ENCODE results near the gene CNTLN. TPM values are rescaled to one million over a fixed set of nuclear protein-coding genes. Genes with fewer than 3 reads are reported as not detected.
A peak's percentile ranks its signal among the peaks of the same experiment; 100 is the strongest.
"Not testable (repeated sequence)": the region's sequence is repeated elsewhere in the genome, so short reads cannot be mapped to it uniquely, and the experiment has no call there.

CNTLN gene
- total and polyA plus RNA-seq, 2 donors (not counting 1 experiment from before 2014, with no cell fraction given): 9.1 to 13.0 TPM

DNA sequence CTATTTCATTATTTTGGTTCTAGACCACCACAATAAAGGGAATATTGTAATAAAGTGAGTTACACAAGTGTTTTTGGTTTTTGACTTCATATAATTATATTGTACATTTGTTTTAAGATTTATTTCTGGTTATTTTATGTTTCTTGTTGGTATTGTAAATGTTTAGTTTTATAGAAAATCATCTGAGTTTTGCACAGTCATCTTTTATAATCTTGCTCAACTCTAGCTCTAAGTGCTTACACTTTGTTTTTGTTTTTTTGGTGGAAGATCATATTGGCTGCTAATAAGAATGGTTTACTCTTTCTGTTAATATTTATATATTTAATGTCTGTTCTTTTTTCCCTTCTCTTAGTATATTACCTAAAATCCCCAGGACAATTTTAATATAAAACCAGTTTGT is 135.0 kb downstream of the CNTLN start:
- Histone ChIP-seq H3K4me1 (ENCODE audit: control insufficient read depth, extremely low read depth, insufficient read depth, low read length) (no peaks in the 10 kb centered on the region), H3K27me3 (ENCODE audit: control insufficient read depth, insufficient read depth, low read length) (no peaks in the 10 kb centered on the region), H3K9ac (ENCODE audit: insufficient read depth, low read length) (no peak overlapping the region), H2AFZ (ENCODE audit: low read length) (no peak overlapping the region), H3K36me3 (ENCODE audit: control insufficient read depth, insufficient read depth, low read length) (no peaks in the 10 kb centered on the region), H3K79me2 (ENCODE audit: control insufficient read depth, insufficient read depth, low read length) (no peaks in the 10 kb centered on the region), H3K9me3 (ENCODE audit: control insufficient read depth, insufficient read depth, low read depth, low read length) (no peaks in the 10 kb centered on the region), H3K4me3 (replicated peaks in 1 of 4; ENCODE audit: control extremely low read depth in 1 of 4, insufficient read depth in 1 of 4, low read depth in 3 of 4, low read length in 4 of 4) (no peak overlapping the region), H3K4me2 (ENCODE audit: extremely low read depth, insufficient read depth, low read length) (no peak overlapping the region), H4K20me1 (ENCODE audit: control insufficient read depth, extremely low read depth, insufficient read depth, low read length) (no peaks in the 10 kb centered on the region), H3K27ac (ENCODE audit: insufficient read depth, low read length) (no peak overlapping the region)
- peak in 1 of 2 donors; percentile 15 for DNase-seq (ENCODE audit: low read depth in 2 of 2)
- no peak for TF ChIP-seq EZH2 (IDR thresholded peaks at IDR 0.05; ENCODE audit: low read length, missing control alignments)
- TF ChIP-seq, protein P1, sequence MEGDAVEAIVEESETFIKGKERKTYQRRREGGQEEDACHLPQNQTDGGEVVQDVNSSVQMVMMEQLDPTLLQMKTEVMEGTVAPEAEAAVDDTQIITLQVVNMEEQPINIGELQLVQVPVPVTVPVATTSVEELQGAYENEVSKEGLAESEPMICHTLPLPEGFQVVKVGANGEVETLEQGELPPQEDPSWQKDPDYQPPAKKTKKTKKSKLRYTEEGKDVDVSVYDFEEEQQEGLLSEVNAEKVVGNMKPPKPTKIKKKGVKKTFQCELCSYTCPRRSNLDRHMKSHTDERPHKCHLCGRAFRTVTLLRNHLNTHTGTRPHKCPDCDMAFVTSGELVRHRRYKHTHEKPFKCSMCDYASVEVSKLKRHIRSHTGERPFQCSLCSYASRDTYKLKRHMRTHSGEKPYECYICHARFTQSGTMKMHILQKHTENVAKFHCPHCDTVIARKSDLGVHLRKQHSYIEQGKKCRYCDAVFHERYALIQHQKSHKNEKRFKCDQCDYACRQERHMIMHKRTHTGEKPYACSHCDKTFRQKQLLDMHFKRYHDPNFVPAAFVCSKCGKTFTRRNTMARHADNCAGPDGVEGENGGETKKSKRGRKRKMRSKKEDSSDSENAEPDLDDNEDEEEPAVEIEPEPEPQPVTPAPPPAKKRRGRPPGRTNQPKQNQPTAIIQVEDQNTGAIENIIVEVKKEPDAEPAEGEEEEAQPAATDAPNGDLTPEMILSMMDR (conservative IDR thresholded peaks at IDR 0.05 in 1 of 2, IDR thresholded peaks at IDR 0.05 in 1 of 2; ENCODE audit: low read depth in 1 of 2, low read length in 2 of 2): no peak

- Histone ChIP-seq H3K9ac (ENCODE audit: insufficient read depth, low read length) (no peak overlapping the region), H3K4me3 (replicated peaks in 1 of 4; ENCODE audit: control extremely low read depth in 1 of 4, insufficient read depth in 1 of 4, low read depth in 3 of 4, low read length in 4 of 4) (no peak overlapping the region), H2AFZ (ENCODE audit: low read length) (no peak overlapping the region), H3K4me1 (ENCODE audit: control insufficient read depth, extremely low read depth, insufficient read depth, low read length) (no peaks in the 10 kb centered on the region), H3K4me2 (ENCODE audit: extremely low read depth, insufficient read depth, low read length) (no peak overlapping the region), H3K9me3 (ENCODE audit: control insufficient read depth, insufficient read depth, low read depth, low read length) (no peaks in the 10 kb centered on the region), H3K36me3 (ENCODE audit: control insufficient read depth, insufficient read depth, low read length) (no peaks in the 10 kb centered on the region), H3K79me2 (ENCODE audit: control insufficient read depth, insufficient read depth, low read length) (no peaks in the 10 kb centered on the region), H3K27me3 (ENCODE audit: control insufficient read depth, insufficient read depth, low read length) (no peaks in the 10 kb centered on the region), H4K20me1 (ENCODE audit: control insufficient read depth, extremely low read depth, insufficient read depth, low read length) (no peaks in the 10 kb centered on the region), H3K27ac (ENCODE audit: insufficient read depth, low read length) (no peak overlapping the region)
- peak in 1 of 2 donors; percentile 14 for DNase-seq (ENCODE audit: low read depth in 2 of 2)
- no peak for TF ChIP-seq EZH2 (IDR thresholded peaks at IDR 0.05; ENCODE audit: low read length, missing control alignments)
- TF ChIP-seq, protein P1 (conservative IDR thresholded peaks at IDR 0.05 in 1 of 2, IDR thresholded peaks at IDR 0.05 in 1 of 2; ENCODE audit: low read depth in 1 of 2, low read length in 2 of 2): no peak
These were observed 137.7 kb downstream of the CNTLN start for GRCh38 chr9:17272536-17272935.

- H3K9me3 ChIP-seq (ENCODE audit: control insufficient read depth, insufficient read depth, low read depth, low read length): no peaks in the 10 kb centered on the region
- no peaks in the 10 kb centered on the region for H3K27me3 ChIP-seq (ENCODE audit: control insufficient read depth, insufficient read depth, low read length)
- H2AFZ ChIP-seq (ENCODE audit: low read length): no peak overlapping the region
- no peaks in the 10 kb centered on the region for H3K79me2 ChIP-seq (ENCODE audit: control insufficient read depth, insufficient read depth, low read length)
- TF ChIP-seq, protein P1 (conservative IDR thresholded peaks at IDR 0.05 in 1 of 2, IDR thresholded peaks at IDR 0.05 in 1 of 2; ENCODE audit: low read depth in 1 of 2, low read length in 2 of 2): no peak
- TF ChIP-seq EZH2 (IDR thresholded peaks at IDR 0.05; ENCODE audit: low read length, missing control alignments): no peak
- no peak overlapping the region for H3K4me2 ChIP-seq (ENCODE audit: extremely low read depth, insufficient read depth, low read length)
- no peak overlapping the region for H3K4me3 ChIP-seq (replicated peaks in 1 of 4; ENCODE audit: control extremely low read depth in 1 of 4, insufficient read depth in 1 of 4, low read depth in 3 of 4, low read length in 4 of 4)
- no peaks in the 10 kb centered on the region for H3K4me1 ChIP-seq (ENCODE audit: control insufficient read depth, extremely low read depth, insufficient read depth, low read length)
- no peaks in the 10 kb centered on the region for H4K20me1 ChIP-seq (ENCODE audit: control insufficient read depth, extremely low read depth, insufficient read depth, low read length)
- peak; percentile 25 to 54 for DNase-seq (ENCODE audit: low read depth in 2 of 2)
- no peaks in the 10 kb centered on the region for H3K36me3 ChIP-seq (ENCODE audit: control insufficient read depth, insufficient read depth, low read length)
- no peak overlapping the region for H3K9ac ChIP-seq (ENCODE audit: insufficient read depth, low read length)
- no peak overlapping the region for H3K27ac ChIP-seq (ENCODE audit: insufficient read depth, low read length)
These were observed 145.6 kb downstream of the CNTLN start for GRCh38 chr9:17280350-17281012.

- not testable (repeated sequence) for H3K79me2 ChIP-seq (ENCODE audit: control insufficient read depth, insufficient read depth, low read length); H3K27me3 ChIP-seq (ENCODE audit: control insufficient read depth, insufficient read depth, low read length); H4K20me1 ChIP-seq (ENCODE audit: control insufficient read depth, extremely low read depth, insufficient read depth, low read length); DNase-seq (ENCODE audit: low read depth in 2 of 2); H3K4me2 ChIP-seq (ENCODE audit: extremely low read depth, insufficient read depth, low read length); H3K9me3 ChIP-seq (ENCODE audit: control insufficient read depth, insufficient read depth, low read depth, low read length); H3K36me3 ChIP-seq (ENCODE audit: control insufficient read depth, insufficient read depth, low read length); H2AFZ ChIP-seq (ENCODE audit: low read length); H3K27ac ChIP-seq (ENCODE audit: insufficient read depth, low read length); H3K4me3 ChIP-seq (replicated peaks in 1 of 4; ENCODE audit: control extremely low read depth in 1 of 4, insufficient read depth in 1 of 4, low read depth in 3 of 4, low read length in 4 of 4); H3K9ac ChIP-seq (ENCODE audit: insufficient read depth, low read length); H3K4me1 ChIP-seq (ENCODE audit: control insufficient read depth, extremely low read depth, insufficient read depth, low read length)
These were observed 155.8 kb downstream of the CNTLN start for GRCh38 chr9:17290673-17291072.
